GM23338 (cell line): ENCODE data around the gene AGTR1. TPM values are rescaled to one million over a fixed set of nuclear protein-coding genes. Genes with fewer than 3 reads are reported as not detected.
A peak's percentile ranks its signal among the peaks of the same experiment; 100 is the strongest.

Source experiments
- ATAC-seq: fragments of 200-7000 bp; cut with Tn5 transposase; 3 replicates; pipeline ENCODE4 v1.9.1; 2020
- DNase-seq: peaks from one replicate; pipeline ENCODE4 v3.0.0-alpha.2; 2015; ENCODE audit warnings: low spot score
- H2AFZ ChIP-seq: fragments of 200-600 bp; sonication (generic); 2 replicates; pipeline ENCODE4 v1.8.0; 2016; ENCODE audit warnings: antibody characterized with exemption, mild to moderate bottlenecking, moderate library complexity
- H3F3A ChIP-seq: fragments of 200-600 bp; sonication (generic); replicated peaks from 2 replicates; pipeline ENCODE4 v1.8.0; 2017; ENCODE audit warnings: antibody characterized with exemption, mixed run types, low read depth
- H3K27ac ChIP-seq: fragments of 200-600 bp; sonication (generic); 2 replicates; pipeline ENCODE4 v1.6.1; 2016; ENCODE audit warnings: low read depth
- H3K27me3 ChIP-seq: fragments of 200-600 bp; sonication (generic); 2 replicates; pipeline ENCODE4 v1.8.0; 2016; ENCODE audit warnings: mild to moderate bottlenecking, mixed run types, moderate library complexity; ENCODE audit not compliant: insufficient read depth
- H3K36me3 ChIP-seq: fragments of 200-600 bp; sonication (generic); 2 replicates; pipeline ENCODE4 v1.8.0; 2016; ENCODE audit warnings: mild to moderate bottlenecking; ENCODE audit not compliant: insufficient read depth
- H3K4me1 ChIP-seq: fragments of 200-600 bp; sonication (generic); 2 replicates; pipeline ENCODE4 v1.8.0; 2016; ENCODE audit warnings: mild to moderate bottlenecking, moderate library complexity; ENCODE audit not compliant: insufficient read depth
- H3K4me2 ChIP-seq: fragments of 200-600 bp; sonication (generic); 2 replicates; pipeline ENCODE4 v1.7.1; 2017; ENCODE audit warnings: mixed run types
- H3K4me3 ChIP-seq: fragments of 200-600 bp; sonication (generic); 2 replicates; pipeline ENCODE4 v1.6.1; 2016; ENCODE audit warnings: mixed run types
- H3K79me2 ChIP-seq: fragments of 200-600 bp; sonication (generic); replicated peaks from 2 replicates; pipeline ENCODE4 v1.8.0; 2017; ENCODE audit warnings: mild to moderate bottlenecking; ENCODE audit not compliant: insufficient read depth
- H3K9me2 ChIP-seq: fragments of 200-600 bp; sonication (generic); 2 replicates; pipeline ENCODE4 v1.8.0; 2017; ENCODE audit not compliant: insufficient read depth
- H4K20me1 ChIP-seq: fragments of 200-600 bp; sonication (generic); replicated peaks from 2 replicates; pipeline ENCODE4 v1.8.0; 2017; ENCODE audit warnings: mild to moderate bottlenecking; ENCODE audit not compliant: insufficient read depth
- H3K27ac Mint-ChIP-seq: 2 replicates; pipeline ENCODE4 v1.8.0; 2020; ENCODE audit warnings: inconsistent platforms, mild to moderate bottlenecking, moderate library complexity, mixed read lengths
- H3K27me3 Mint-ChIP-seq: 3 replicates; pipeline ENCODE4 v1.8.0; 2022; ENCODE audit warnings: low read depth, mild to moderate bottlenecking, moderate library complexity, mixed read lengths, inconsistent platforms; ENCODE audit not compliant: insufficient read depth, poor library complexity
- H3K36me3 Mint-ChIP-seq: 3 replicates; pipeline ENCODE4 v1.8.0; 2021; ENCODE audit warnings: low read depth, mild to moderate bottlenecking, inconsistent platforms, moderate library complexity, mixed read lengths
- H3K4me1 Mint-ChIP-seq: 3 replicates; pipeline ENCODE4 v1.8.0; 2020; ENCODE audit warnings: mild to moderate bottlenecking, inconsistent platforms, mixed read lengths
- H3K4me3 Mint-ChIP-seq: 3 replicates; pipeline ENCODE4 v1.8.0; 2021; ENCODE audit warnings: moderate library complexity, mild to moderate bottlenecking, inconsistent platforms, mixed read lengths
- H3K9me3 Mint-ChIP-seq: 3 replicates; pipeline ENCODE4 v1.8.0; 2020; ENCODE audit warnings: moderate library complexity, mild to moderate bottlenecking, inconsistent platforms, mixed read lengths
- CREB1 ChIP-seq: fragments of 250-450 bp; sonication (Bioruptor Pico); IDR thresholded peaks from 2 replicates; pipeline ENCODE4 v1.5.0; 2020; ENCODE audit warnings: low read depth, mild to moderate bottlenecking, moderate library complexity
- EZH2 ChIP-seq: fragments of 200-600 bp; sonication (generic); IDR thresholded peaks from one replicate; pipeline ENCODE4 v1.8.0; 2017; ENCODE audit warnings: antibody characterized with exemption, mild to moderate bottlenecking, low read depth; ENCODE audit not compliant: unreplicated experiment
- JUNB ChIP-seq: IDR thresholded peaks from one replicate; pipeline ENCODE4 v1.6.1; 2016; ENCODE audit warnings: antibody characterized with exemption; ENCODE audit not compliant: unreplicated experiment
- NANOG ChIP-seq: IDR thresholded peaks from 2 replicates; pipeline ENCODE4 v1.6.1; 2016; ENCODE audit warnings: antibody characterized with exemption, borderline replicate concordance
- STAT1 ChIP-seq: IDR thresholded peaks from one replicate; pipeline ENCODE4 v1.6.1; 2016; ENCODE audit warnings: antibody characterized with exemption; ENCODE audit not compliant: unreplicated experiment
- ZNF114 ChIP-seq: fragments of 250-450 bp; sonication (Bioruptor Pico); IDR thresholded peaks from 2 replicates; pipeline ENCODE4 v1.5.0; 2020; ENCODE audit warnings: mild to moderate bottlenecking, moderate library complexity
- ZNF331 ChIP-seq: fragments of 250-450 bp; sonication (Bioruptor Pico); IDR thresholded peaks from 2 replicates; pipeline ENCODE4 v1.5.0; 2020; ENCODE audit warnings: low read depth, mild to moderate bottlenecking, moderate library complexity
- polyA plus RNA-seq: library from polyadenylated mRNA; unstranded; fragments of >200 nt; fragmentation: Nextera tagmentation; extraction: Ambion mirVana; gene quantifications from 2 replicates; pipeline ENCODE4 v1.2.1, GENCODE V29; 2016
- total RNA-seq: library from RNA; depleted of rRNA; stranded (reverse); fragments of >200 nt; shearing (Covaris generic); gene quantifications from 2 replicates; pipeline ENCODE4 v1.2.3, GENCODE V29; 2014
- TF ChIP-seq, protein P1 (sequence below): IDR thresholded peaks from one replicate; pipeline ENCODE4 v1.6.1; 2018; ENCODE audit warnings: antibody characterized with exemption; ENCODE audit not compliant: unreplicated experiment
- TF ChIP-seq, protein P2 (sequence below): IDR thresholded peaks from 2 replicates; pipeline ENCODE4 v1.6.1; 2016; ENCODE audit warnings: antibody characterized with exemption
- TF ChIP-seq, protein P3 (sequence below), 2 experiments: fragments of 200-600 bp in 1 of 2; sonication (generic) in 1 of 2; conservative IDR thresholded peaks; 2 replicates each; pipeline versions ENCODE4 v1.5.1 to v1.6.1; 2016 to 2017; ENCODE audit warnings: antibody characterized with exemption in 2 of 2, low read depth in 2 of 2, mild to moderate bottlenecking in 2 of 2, moderate library complexity in 1 of 2

The AGTR1 gene
- total and polyA plus RNA-seq, 2 experiments from 2014 or later: 0.16 TPM; not detected in 1

- Histone ChIP-seq H3K4me3 (no peak overlapping the region), H3K27ac (no peak overlapping the region), H3K9me2 (no peaks in the 10 kb centered on the region), H2AFZ (no peak overlapping the region), H3F3A (no peaks in the 10 kb centered on the region), H3K4me1 (no peaks in the 10 kb centered on the region), H3K79me2 (no peaks in the 10 kb centered on the region), H3K4me2 (no peak overlapping the region), H4K20me1 (no peaks in the 10 kb centered on the region), H3K27me3 (no peaks in the 10 kb centered on the region), H3K36me3 (no peaks in the 10 kb centered on the region)
- no peak overlapping the region for H3K4me3 Mint-ChIP-seq
- H3K27ac Mint-ChIP-seq: no peak overlapping the region
- H3K27me3 Mint-ChIP-seq: no peaks in the 10 kb centered on the region
- DNase-seq: no peak
- ATAC-seq: no peak
- no peaks in the 10 kb centered on the region for H3K36me3 Mint-ChIP-seq
- no peaks in the 10 kb centered on the region for H3K9me3 Mint-ChIP-seq
- TF ChIP-seq CREB1 (CRISPR knock-in tag): no peak
- TF ChIP-seq, protein P1, sequence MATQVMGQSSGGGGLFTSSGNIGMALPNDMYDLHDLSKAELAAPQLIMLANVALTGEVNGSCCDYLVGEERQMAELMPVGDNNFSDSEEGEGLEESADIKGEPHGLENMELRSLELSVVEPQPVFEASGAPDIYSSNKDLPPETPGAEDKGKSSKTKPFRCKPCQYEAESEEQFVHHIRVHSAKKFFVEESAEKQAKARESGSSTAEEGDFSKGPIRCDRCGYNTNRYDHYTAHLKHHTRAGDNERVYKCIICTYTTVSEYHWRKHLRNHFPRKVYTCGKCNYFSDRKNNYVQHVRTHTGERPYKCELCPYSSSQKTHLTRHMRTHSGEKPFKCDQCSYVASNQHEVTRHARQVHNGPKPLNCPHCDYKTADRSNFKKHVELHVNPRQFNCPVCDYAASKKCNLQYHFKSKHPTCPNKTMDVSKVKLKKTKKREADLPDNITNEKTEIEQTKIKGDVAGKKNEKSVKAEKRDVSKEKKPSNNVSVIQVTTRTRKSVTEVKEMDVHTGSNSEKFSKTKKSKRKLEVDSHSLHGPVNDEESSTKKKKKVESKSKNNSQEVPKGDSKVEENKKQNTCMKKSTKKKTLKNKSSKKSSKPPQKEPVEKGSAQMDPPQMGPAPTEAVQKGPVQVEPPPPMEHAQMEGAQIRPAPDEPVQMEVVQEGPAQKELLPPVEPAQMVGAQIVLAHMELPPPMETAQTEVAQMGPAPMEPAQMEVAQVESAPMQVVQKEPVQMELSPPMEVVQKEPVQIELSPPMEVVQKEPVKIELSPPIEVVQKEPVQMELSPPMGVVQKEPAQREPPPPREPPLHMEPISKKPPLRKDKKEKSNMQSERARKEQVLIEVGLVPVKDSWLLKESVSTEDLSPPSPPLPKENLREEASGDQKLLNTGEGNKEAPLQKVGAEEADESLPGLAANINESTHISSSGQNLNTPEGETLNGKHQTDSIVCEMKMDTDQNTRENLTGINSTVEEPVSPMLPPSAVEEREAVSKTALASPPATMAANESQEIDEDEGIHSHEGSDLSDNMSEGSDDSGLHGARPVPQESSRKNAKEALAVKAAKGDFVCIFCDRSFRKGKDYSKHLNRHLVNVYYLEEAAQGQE: no peak
- TF ChIP-seq NANOG: no peak
- no peak for TF ChIP-seq EZH2
- TF ChIP-seq, protein P2, sequence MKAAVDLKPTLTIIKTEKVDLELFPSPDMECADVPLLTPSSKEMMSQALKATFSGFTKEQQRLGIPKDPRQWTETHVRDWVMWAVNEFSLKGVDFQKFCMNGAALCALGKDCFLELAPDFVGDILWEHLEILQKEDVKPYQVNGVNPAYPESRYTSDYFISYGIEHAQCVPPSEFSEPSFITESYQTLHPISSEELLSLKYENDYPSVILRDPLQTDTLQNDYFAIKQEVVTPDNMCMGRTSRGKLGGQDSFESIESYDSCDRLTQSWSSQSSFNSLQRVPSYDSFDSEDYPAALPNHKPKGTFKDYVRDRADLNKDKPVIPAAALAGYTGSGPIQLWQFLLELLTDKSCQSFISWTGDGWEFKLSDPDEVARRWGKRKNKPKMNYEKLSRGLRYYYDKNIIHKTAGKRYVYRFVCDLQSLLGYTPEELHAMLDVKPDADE: no peak
- TF ChIP-seq JUNB: no peak
- TF ChIP-seq ZNF331 (CRISPR knock-in tag): no peak
- TF ChIP-seq STAT1: no peak
- peaks cover 11% of the 10 kb centered on the region; the same call in 2 of the 3 replicates for H3K4me1 Mint-ChIP-seq
These were observed 7.6 kb downstream of the AGTR1 start for GRCh38 chr3:148705314-148705713.

GRCh38 chr3:148707601-148708380, 10.1 kb downstream of the AGTR1 start:
- no peaks in the 10 kb centered on the region for H3K9me3 Mint-ChIP-seq
- no peak for ATAC-seq
- Histone ChIP-seq H3K36me3 (no peaks in the 10 kb centered on the region), H3K79me2 (no peaks in the 10 kb centered on the region), H3K27me3 (no peaks in the 10 kb centered on the region), H3K4me2 (no peak overlapping the region), H3K4me3 (no peak overlapping the region), H3F3A (no peaks in the 10 kb centered on the region), H3K27ac (no peak overlapping the region), H4K20me1 (no peaks in the 10 kb centered on the region), H2AFZ (peak overlapping the region; percentile 63), H3K4me1 (no peaks in the 10 kb centered on the region), H3K9me2 (no peaks in the 10 kb centered on the region)
- H3K36me3 Mint-ChIP-seq: no peaks in the 10 kb centered on the region
- H3K27me3 Mint-ChIP-seq: no peaks in the 10 kb centered on the region
- H3K4me3 Mint-ChIP-seq: no peak overlapping the region
- TF ChIP-seq ZNF114 (CRISPR knock-in tag): no peak
- TF ChIP-seq, protein P3, sequence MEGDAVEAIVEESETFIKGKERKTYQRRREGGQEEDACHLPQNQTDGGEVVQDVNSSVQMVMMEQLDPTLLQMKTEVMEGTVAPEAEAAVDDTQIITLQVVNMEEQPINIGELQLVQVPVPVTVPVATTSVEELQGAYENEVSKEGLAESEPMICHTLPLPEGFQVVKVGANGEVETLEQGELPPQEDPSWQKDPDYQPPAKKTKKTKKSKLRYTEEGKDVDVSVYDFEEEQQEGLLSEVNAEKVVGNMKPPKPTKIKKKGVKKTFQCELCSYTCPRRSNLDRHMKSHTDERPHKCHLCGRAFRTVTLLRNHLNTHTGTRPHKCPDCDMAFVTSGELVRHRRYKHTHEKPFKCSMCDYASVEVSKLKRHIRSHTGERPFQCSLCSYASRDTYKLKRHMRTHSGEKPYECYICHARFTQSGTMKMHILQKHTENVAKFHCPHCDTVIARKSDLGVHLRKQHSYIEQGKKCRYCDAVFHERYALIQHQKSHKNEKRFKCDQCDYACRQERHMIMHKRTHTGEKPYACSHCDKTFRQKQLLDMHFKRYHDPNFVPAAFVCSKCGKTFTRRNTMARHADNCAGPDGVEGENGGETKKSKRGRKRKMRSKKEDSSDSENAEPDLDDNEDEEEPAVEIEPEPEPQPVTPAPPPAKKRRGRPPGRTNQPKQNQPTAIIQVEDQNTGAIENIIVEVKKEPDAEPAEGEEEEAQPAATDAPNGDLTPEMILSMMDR (conservative IDR thresholded peaks at IDR 0.05; ENCODE audit: low read depth in 2 of 2): no peak
- TF ChIP-seq, protein P1: no peak
- TF ChIP-seq CREB1 (CRISPR knock-in tag): no peak
- H3K27ac Mint-ChIP-seq: no peak overlapping the region
- DNase-seq: no peak
- peaks cover 10% of the 10 kb centered on the region; the same call in 2 of the 3 replicates for H3K4me1 Mint-ChIP-seq
